Activated B cell treated with CpG ODN at 0.5 μM for 24 hours (primary cell): ENCODE data around the gene FAM81A. TPM values are rescaled to one million over a fixed set of nuclear protein-coding genes. Genes with fewer than 3 reads are reported as not detected.

ENCODE experiments used
- ATAC-seq: fragments of 200-7000 bp; cut with Tn5 transposase; one replicate; pipeline ENCODE4 v1.10.0; 2021; ENCODE audit warnings: low read depth, mild to moderate bottlenecking, moderate library complexity
- CTCF ChIA-PET: fragments of 350-600 bp; sonication (Branson Sonifier 250); formaldehyde crosslinking; loops from one replicate; lab custom pipeline; 2021; ENCODE audit warnings: antibody characterized with exemption; lab: Charles Lee
- POLR2A ChIA-PET: fragments of 350-600 bp; sonication (Branson Sonifier 250); formaldehyde crosslinking; loops from one replicate; lab custom pipeline; 2021; ENCODE audit warnings: antibody characterized with exemption; lab: Charles Lee
- DNase-seq: peaks from one replicate; pipeline ENCODE4 v3.0.0; 2022
- H3K27ac Mint-ChIP-seq: one replicate; pipeline ENCODE4 v1.8.0; 2020; ENCODE audit warnings: mixed read lengths
- H3K27me3 Mint-ChIP-seq: one replicate; pipeline ENCODE4 v1.8.0; 2021; ENCODE audit warnings: mixed read lengths
- H3K36me3 Mint-ChIP-seq: one replicate; pipeline ENCODE4 v1.8.0; 2021; ENCODE audit warnings: low read depth, mixed read lengths
- H3K4me1 Mint-ChIP-seq: one replicate; pipeline ENCODE4 v1.8.0; 2021; ENCODE audit warnings: mixed read lengths
- H3K4me3 Mint-ChIP-seq: one replicate; pipeline ENCODE4 v1.8.0; 2020; ENCODE audit warnings: mild to moderate bottlenecking, mixed read lengths
- H3K9me3 Mint-ChIP-seq: one replicate; pipeline ENCODE4 v1.8.0; 2020; ENCODE audit warnings: mixed read lengths
- CTCF ChIP-seq: fragments of 200-600 bp; IDR thresholded peaks from one replicate; pipeline ENCODE4 v1.8.0; 2022; ENCODE audit warnings: antibody characterized with exemption, mild to moderate bottlenecking
- intact Hi-C: fragments of 100-400 bp; cut with micrococcal nuclease; formaldehyde crosslinking; loops from one replicate; pipeline ENCODE4 v1.15.1; 2024
- total RNA-seq: library from RNA; stranded (reverse); gene quantifications from 2 replicates; pipeline ENCODE4 v1.2.3, GENCODE V29; 2022

FAM81A gene
- total RNA-seq, 1 donor from 2014 or later = 6.2 TPM

DNA sequence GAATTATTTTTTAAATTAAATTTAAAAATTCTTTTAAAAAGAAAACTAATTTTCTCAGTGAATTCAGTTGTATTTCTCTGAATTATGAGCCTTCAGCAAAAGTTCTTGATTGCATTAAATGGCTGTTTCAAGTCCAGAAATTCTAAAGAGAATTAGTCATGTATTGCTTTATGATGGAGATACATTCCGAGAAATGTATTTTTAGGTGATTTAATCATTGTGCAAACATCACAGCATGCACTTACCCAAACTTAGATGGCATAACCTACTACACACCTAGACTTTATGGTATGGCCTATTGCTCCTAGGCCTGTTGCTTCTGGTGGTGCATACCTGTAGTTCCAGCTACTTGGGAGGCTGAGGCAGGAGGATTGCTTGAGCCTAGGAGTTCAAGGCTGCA lies 129.3 kb downstream of the FAM81A start:
- no peak overlapping the region for H3K4me3 Mint-ChIP-seq
- H3K27me3 Mint-ChIP-seq = peaks cover 2% of the 10 kb centered on the region
- DNase-seq (no peak), ATAC-seq (no peak)
- H3K9me3 Mint-ChIP-seq = no peaks in the 10 kb centered on the region
- ChIA-PET POLR2A (no interaction called here), CTCF (no interaction called here)
- intact Hi-C loops = no loop called here
- H3K4me1 Mint-ChIP-seq = peaks cover 4% of the 10 kb centered on the region
- H3K27ac Mint-ChIP-seq = no peak overlapping the region
- no peak for TF ChIP-seq CTCF
- no peaks in the 10 kb centered on the region for H3K36me3 Mint-ChIP-seq

DNA sequence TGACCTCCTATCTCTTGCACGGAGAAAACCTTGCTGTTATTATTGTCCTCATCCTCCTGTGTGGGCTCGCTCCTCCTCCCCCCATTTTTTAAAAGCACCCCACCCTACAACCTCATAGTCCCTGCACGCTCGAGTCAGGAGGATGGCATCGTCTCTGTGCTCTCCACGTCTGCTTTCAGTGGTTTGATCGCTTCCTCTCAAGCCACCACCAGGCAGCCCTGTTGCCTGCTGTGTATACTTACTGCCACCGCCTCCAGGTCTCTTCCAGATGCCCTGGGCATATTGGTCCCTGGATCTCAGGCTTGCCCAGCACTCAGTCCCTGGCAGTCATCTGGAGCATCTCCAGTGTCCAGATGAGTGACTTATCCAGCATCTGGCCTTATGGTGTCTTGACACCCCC lies 131.5 kb downstream of the FAM81A start:
- ChIA-PET CTCF (no interaction called here), POLR2A (no interaction called here)
- H3K4me1 Mint-ChIP-seq = no peaks in the 10 kb centered on the region
- ATAC-seq = no peak
- no peak for TF ChIP-seq CTCF
- intact Hi-C loops = no loop called here
- H3K27me3 Mint-ChIP-seq = no peaks in the 10 kb centered on the region
- H3K36me3 Mint-ChIP-seq = no peaks in the 10 kb centered on the region
- no peak overlapping the region for H3K27ac Mint-ChIP-seq
- H3K9me3 Mint-ChIP-seq = no peaks in the 10 kb centered on the region
- DNase-seq = no peak
- no peak overlapping the region for H3K4me3 Mint-ChIP-seq

DNA sequence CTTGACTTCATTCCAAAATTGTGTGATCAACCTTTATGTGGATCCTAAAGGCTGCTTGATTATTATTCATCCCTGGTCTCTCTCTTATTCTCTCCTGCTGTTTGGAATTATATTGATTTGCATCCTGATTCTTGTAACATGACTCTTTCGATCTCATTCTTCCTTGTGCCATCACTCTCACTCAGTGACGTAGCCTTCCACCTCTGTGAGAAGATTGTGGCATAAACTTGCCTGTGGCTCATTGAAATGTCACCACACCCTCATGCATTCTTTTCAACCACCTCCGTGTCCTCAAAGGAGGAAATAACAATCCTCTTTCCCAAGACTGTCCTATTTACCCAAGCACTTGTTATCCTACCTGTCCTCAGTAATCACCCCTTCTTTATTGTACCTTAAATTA lies 132.3 kb downstream of the FAM81A start:
- H3K27ac Mint-ChIP-seq = no peak overlapping the region
- no peaks in the 10 kb centered on the region for H3K27me3 Mint-ChIP-seq
- no peaks in the 10 kb centered on the region for H3K4me1 Mint-ChIP-seq
- no peak for TF ChIP-seq CTCF
- H3K9me3 Mint-ChIP-seq = no peaks in the 10 kb centered on the region
- H3K36me3 Mint-ChIP-seq = no peaks in the 10 kb centered on the region
- DNase-seq (no peak), ATAC-seq (no peak)
- POLR2A ChIA-PET = no interaction called here
- H3K4me3 Mint-ChIP-seq = no peak overlapping the region
- intact Hi-C loops = no loop called here
- CTCF ChIA-PET = no interaction called here

DNA sequence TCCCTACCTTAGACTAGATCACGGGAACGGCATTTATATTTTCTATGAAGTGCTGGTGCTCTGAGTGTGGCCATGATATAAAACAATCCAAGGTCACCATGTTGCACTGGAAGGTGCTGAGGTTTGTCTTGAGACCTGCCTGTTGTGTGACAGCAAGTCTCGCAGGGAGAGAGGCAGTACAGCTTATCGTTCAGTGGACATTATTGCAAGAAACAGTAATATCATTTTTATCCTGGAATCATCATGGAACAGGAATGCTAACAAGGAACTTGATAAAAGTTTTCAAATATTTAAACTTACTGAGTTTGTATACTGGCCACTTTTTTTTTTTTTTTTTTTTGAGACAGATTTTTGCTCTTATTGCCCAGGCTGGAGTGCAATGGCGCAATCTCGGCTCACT lies 133.6 kb downstream of the FAM81A start:
- ChIA-PET CTCF (no interaction called here), POLR2A (no interaction called here)
- DNase-seq (no peak), ATAC-seq (no peak)
- Mint-ChIP-seq H3K9me3 (no peaks in the 10 kb centered on the region), H3K27me3 (no peaks in the 10 kb centered on the region), H3K4me3 (no peak overlapping the region), H3K36me3 (no peaks in the 10 kb centered on the region), H3K4me1 (no peaks in the 10 kb centered on the region), H3K27ac (no peak overlapping the region)
- no peak for TF ChIP-seq CTCF
- intact Hi-C loops = no loop called here

Other genes starting within 250 kb of the FAM81A start
- gene LDHAL6B, start 231.3 kb upstream of the FAM81A start, total RNA-seq = not detected in 2 replicates
- gene MYO1E, start 65.3 kb upstream of the FAM81A start, total RNA-seq = 185 and 186 TPM in 2 replicates
- not detected in 2 replicates for gene GCNT3, start 173.6 kb downstream of the FAM81A start, total RNA-seq
- 77.4 and 95.2 TPM in 2 replicates for gene GTF2A2, start 219.3 kb downstream of the FAM81A start, total RNA-seq